Duodenal mucosa (tissue), 2 donors: ENCODE data around the gene ALK.

Experiments used
- H3K27ac ChIP-seq: one replicate; pipeline ENCODE4 v1.7.0; 2013; ENCODE audit warnings: low read depth, low read length
- H3K27me3 ChIP-seq, 2 donors: one replicate each; pipeline ENCODE4 v1.7.0; 2013; ENCODE audit warnings: low read length in 2 of 2, control low read depth in 1 of 2; ENCODE audit not compliant: insufficient read depth in 2 of 2, control insufficient read depth in 1 of 2
- H3K36me3 ChIP-seq, 2 donors: one replicate each; pipeline ENCODE4 v1.7.0; 2013; ENCODE audit warnings: low read length in 2 of 2, control low read depth in 1 of 2; ENCODE audit not compliant: insufficient read depth in 2 of 2, control insufficient read depth in 1 of 2
- H3K4me1 ChIP-seq, 2 donors: one replicate each; pipeline ENCODE4 v1.7.0; 2013; ENCODE audit warnings: low read length in 2 of 2, control low read depth in 1 of 2; ENCODE audit not compliant: insufficient read depth in 2 of 2, control insufficient read depth in 1 of 2
- H3K4me3 ChIP-seq, 2 donors: one replicate each; pipeline ENCODE4 v1.7.0; 2013; ENCODE audit warnings: low read length in 2 of 2, low read depth in 1 of 2
- H3K9ac ChIP-seq, 2 donors: one replicate each; pipeline ENCODE4 v1.7.0; 2013; ENCODE audit warnings: low read length in 2 of 2, low read depth in 1 of 2
- H3K9me3 ChIP-seq, 2 donors: one replicate each; pipeline ENCODE4 v1.7.0; 2013; ENCODE audit warnings: low read length in 2 of 2, control low read depth in 1 of 2; ENCODE audit not compliant: control insufficient read depth in 1 of 2

The ALK gene

DNA sequence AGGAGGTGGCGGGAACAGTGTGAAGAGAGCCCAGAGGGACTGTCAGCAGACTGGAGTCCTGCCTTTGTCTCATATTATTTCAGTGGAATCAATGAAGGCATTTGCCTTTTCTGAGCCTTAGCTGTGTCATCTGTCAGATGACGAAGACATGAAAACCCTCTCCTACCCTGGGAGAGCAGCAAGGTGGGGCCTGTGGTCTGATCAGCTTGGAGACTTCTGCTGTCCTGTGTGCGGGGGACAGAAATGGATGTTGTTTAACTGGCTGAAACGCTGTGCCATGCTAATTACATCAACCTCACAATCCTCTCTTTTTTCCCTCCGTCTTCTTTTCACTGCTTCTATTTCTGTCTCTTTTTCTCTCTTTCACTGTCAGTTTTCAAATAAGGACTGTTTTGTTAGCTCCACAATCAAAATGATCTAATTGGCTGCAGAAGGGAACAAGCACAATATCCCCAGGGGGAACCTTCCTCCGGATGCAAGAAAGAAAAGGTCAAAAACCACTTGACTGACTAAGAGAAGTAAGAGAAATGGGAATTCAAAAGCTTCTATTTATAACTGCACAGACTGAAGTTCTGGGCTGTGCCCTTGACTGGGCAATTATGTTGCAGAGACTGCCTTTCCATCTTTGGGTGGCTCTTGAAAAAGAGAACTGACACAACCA, 466.1 kb downstream of the ALK start:
- H3K4me3 ChIP-seq, result no peak overlapping the region
- no peaks in the 10 kb centered on the region for H3K36me3 ChIP-seq
- H3K27ac ChIP-seq, result no peak overlapping the region
- H3K9me3 ChIP-seq, result no peaks in the 10 kb centered on the region
- no peak overlapping the region for H3K9ac ChIP-seq
- H3K27me3 ChIP-seq, result no peaks in the 10 kb centered on the region
- H3K4me1 ChIP-seq, result peaks cover 0 to 8% of the 10 kb centered on the region in 2 donors

DNA sequence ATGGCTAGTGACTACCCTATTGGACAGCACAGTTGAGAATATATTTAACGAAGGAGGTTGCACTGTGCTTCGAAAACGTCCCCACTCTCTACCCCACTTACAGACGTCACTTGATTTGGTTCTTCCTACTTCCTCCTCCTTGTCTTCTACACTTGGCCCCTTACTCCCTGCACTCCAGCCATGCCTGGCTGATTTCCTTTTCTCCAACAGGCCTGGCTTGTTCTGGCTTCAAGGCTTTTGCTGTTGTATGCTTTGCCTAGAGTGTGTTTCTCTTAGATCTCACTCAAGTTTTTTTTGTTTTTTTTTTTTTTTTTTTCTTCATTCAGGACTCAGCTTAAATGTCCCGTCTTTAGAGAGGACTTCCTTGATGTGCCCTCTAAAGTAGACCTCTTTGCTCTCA, 469.4 kb downstream of the ALK start:
- no peaks in the 10 kb centered on the region for H3K4me1 ChIP-seq

DNA sequence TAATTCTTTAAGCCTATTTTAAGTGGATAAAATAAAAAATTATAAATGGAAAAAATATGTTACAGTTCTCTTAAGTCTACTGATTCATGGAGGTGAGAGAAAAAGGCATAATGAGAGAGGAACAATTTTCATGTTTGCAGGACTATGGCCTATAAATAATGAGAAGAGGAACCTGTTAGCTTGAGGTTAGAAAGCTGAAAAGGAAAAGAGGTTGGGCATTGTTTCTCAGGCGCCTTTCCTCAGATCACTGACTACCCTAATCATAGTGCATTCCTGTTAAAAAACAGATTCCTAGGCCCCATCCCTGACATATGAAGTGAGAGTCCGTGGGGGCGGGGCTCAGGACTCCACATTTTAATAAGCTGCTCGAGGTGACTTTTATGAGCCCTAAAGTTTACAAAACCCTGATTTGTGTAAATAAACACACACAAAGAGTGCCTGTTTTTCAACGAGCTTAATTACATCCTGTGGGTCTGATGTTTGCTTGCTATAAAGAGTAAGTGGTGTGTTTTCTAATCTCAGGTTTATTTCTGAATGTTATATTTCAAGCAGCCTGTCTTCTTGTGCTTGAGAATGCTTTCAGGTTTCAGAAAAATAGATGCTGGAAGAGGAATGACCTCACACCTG, 470.7 kb downstream of the ALK start:
- Histone ChIP-seq H3K36me3 (no peaks in the 10 kb centered on the region), H3K4me1 (no peaks in the 10 kb centered on the region), H3K27ac (no peak overlapping the region), H3K4me3 (no peak overlapping the region), H3K9ac (no peak overlapping the region), H3K27me3 (no peaks in the 10 kb centered on the region), H3K9me3 (no peaks in the 10 kb centered on the region)

More for the DNA sequence above, 469.4 kb downstream of the ALK start:
- Histone ChIP-seq H3K4me3 (no peak overlapping the region), H3K9me3 (no peaks in the 10 kb centered on the region), H3K36me3 (no peaks in the 10 kb centered on the region), H3K27me3 (no peaks in the 10 kb centered on the region), H3K27ac (no peak overlapping the region), H3K9ac (no peak overlapping the region)

DNA sequence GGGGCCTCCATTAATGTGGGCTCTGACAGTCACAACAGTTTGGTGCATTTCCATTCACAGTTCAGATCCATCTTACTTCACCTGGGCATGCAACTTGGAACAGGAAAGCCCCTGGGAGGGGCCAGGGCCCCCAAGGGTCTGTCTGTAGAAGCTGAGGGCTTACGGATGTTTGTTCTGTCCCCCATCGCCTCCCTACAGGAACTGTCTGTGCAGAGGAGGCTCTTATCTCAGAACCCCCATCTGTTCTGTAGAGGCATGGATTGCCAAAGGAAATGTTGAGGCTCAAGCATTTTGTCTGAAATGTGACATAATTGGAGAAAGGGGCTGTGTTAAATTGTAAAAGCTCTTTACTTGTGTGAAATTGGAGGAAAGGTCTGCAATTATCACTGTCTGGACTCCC, 471.9 kb downstream of the ALK start:
- Histone ChIP-seq H3K27ac (no peak overlapping the region), H3K36me3 (no peaks in the 10 kb centered on the region), H3K9ac (no peak overlapping the region), H3K27me3 (no peaks in the 10 kb centered on the region), H3K4me1 (no peaks in the 10 kb centered on the region), H3K4me3 (no peak overlapping the region), H3K9me3 (no peaks in the 10 kb centered on the region)

DNA sequence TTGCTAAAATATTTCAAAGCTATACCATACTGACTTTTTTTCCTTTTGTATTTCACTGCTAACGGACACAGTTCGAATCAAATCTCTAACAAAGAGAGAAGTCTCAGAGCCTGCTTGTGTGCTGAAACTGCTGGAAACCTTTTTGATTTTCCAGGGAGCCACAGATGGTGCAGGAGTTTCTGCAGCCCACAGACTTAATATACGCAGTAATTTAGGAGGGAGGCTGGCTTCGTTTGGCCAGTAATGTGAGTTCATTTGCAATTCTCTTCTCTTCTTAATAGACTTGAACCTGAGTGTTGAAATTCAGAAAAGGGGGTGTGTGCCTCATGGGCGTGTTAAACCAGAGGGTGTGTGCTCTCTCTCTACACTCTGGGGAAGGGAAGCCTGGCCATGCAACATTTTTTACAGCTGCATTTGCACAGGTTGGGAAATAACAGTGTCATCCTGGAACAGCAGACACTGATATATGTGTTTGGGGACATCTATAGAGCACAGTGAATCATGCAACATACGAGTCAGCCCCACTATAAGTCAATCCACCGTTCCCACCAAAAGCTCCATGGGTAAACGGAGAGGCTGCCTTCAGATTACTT, 473.2 kb downstream of the ALK start:
- H3K27ac ChIP-seq, result no peak overlapping the region
- H3K4me3 ChIP-seq, result no peak overlapping the region
- no peaks in the 10 kb centered on the region for H3K27me3 ChIP-seq
- H3K36me3 ChIP-seq, result no peaks in the 10 kb centered on the region
- no peaks in the 10 kb centered on the region for H3K9me3 ChIP-seq
- no peak overlapping the region for H3K9ac ChIP-seq
- H3K4me1 ChIP-seq, result no peaks in the 10 kb centered on the region

DNA sequence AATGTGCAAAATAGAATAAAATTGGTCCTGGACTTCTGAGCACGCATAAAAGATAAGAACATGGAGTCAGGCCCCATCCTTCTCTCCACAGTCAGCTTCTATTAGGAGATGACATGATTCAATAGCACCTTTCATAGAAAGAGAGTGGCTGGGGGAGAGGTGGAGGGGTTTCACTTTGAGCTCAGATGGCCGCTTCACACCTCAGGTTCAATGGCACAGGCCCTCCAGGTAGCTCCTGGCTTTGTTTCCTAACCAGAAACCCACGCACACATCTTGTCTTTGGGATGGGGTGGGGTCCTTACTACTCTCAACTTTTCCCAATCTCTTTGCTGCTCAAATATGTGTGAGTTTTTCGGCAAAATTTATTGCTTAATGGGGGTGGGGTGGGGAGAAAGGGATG, 473.9 kb downstream of the ALK start:
- H3K9ac ChIP-seq, result no peak overlapping the region
- H3K4me1 ChIP-seq, result no peaks in the 10 kb centered on the region
- H3K36me3 ChIP-seq, result no peaks in the 10 kb centered on the region
- H3K4me3 ChIP-seq, result no peak overlapping the region
- H3K9me3 ChIP-seq, result no peaks in the 10 kb centered on the region
- H3K27ac ChIP-seq, result no peak overlapping the region
- no peaks in the 10 kb centered on the region for H3K27me3 ChIP-seq

DNA sequence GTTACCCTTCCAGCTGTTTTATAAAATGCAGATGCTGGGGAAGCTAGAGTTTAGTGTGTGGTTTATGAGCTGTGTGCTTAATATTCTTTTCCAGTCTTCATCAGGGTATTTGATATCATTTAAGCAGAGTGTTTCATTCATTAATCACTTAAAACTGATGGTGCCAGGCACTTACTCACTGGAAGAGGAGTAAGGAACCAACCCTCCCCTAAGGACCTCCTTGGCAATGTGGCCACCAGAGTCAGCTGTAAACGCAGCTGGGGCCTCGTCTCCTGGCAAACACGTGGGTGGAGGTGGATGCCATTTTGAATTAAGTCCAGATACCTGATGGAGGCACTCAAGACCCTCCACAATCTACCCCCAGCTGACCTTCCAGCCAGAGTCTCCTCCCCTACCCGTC, 474.5 kb downstream of the ALK start:
- no peaks in the 10 kb centered on the region for H3K9me3 ChIP-seq
- no peaks in the 10 kb centered on the region for H3K4me1 ChIP-seq
- no peak overlapping the region for H3K27ac ChIP-seq
- no peak overlapping the region for H3K4me3 ChIP-seq
- no peaks in the 10 kb centered on the region for H3K27me3 ChIP-seq
- H3K9ac ChIP-seq, result no peak overlapping the region
- H3K36me3 ChIP-seq, result no peaks in the 10 kb centered on the region

DNA sequence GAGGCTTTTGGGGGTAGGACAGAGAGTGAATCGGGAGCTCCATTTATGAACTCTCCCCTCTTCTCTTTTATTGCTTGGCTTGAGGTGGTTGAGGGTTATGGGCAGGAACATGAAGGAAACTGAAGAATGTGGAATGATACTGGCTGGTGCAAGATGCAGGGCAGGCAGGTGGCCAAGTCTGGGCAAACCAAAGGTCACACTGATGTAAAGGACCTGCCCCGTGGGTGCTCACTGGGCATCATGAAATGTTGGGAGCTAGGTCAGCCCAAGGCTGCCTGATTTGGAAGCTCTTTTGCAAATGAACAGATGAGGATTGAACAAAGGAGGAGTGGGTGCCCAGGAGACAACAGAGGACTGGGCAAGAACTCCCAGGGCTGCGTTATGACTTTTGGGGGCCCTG, 477.2 kb downstream of the ALK start:
- Histone ChIP-seq H3K27ac (no peak overlapping the region), H3K36me3 (no peaks in the 10 kb centered on the region), H3K27me3 (no peaks in the 10 kb centered on the region), H3K4me3 (no peak overlapping the region), H3K4me1 (no peaks in the 10 kb centered on the region), H3K9ac (no peak overlapping the region), H3K9me3 (no peaks in the 10 kb centered on the region)

DNA sequence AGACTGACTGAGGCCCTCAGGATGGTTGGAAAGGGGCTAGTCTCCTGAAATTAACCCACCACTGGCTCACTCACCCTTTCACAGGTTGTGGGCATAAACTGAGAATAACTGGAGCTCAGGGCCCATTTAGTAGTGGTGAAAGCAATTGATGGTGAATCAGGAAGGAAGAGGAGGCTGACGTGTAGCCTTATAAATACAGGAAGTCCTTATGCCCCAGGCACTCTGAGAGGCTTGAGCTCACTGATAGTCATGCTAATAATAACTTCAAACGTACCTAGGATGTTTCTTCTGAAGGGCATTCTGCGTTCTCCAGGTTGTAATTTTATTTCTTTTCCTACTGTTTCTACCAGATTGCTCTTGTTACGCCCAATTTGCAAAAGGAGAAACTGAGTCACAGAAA, 477.8 kb downstream of the ALK start:
- Histone ChIP-seq H3K36me3 (no peaks in the 10 kb centered on the region), H3K27me3 (no peaks in the 10 kb centered on the region), H3K4me1 (no peaks in the 10 kb centered on the region), H3K9ac (no peak overlapping the region), H3K4me3 (no peak overlapping the region), H3K9me3 (no peaks in the 10 kb centered on the region), H3K27ac (no peak overlapping the region)

DNA sequence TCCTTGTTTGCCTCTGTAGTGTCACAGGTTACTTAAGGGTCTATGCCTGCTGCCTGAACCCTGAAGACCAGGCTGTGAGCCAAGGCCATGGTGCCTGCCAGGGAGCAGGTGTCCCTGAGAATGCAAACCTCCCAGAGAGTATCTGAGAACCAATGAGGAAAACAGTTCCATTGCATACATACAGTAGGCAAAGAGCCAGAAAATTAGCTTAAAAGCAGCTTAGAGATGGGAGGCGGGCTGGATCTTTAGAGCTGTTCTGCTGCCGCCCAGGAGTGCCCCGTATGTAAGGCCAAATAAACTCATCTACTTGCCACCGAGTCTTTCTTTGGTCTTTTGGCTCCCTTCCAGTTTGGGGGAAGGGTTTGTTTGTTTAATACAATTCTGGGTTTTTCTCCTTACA, 478.2 kb downstream of the ALK start:
- Histone ChIP-seq H3K9ac (no peak overlapping the region), H3K27me3 (no peaks in the 10 kb centered on the region), H3K9me3 (no peaks in the 10 kb centered on the region), H3K4me1 (no peaks in the 10 kb centered on the region), H3K27ac (no peak overlapping the region), H3K4me3 (no peak overlapping the region), H3K36me3 (no peaks in the 10 kb centered on the region)
